ENCODE data around the gene CLDN1. TPM values are rescaled to one million over a fixed set of nuclear protein-coding genes. Genes with fewer than 3 reads are reported as not detected.

The CLDN1 gene
- total RNA-seq, 1 experiment from 2014 or later = 1.0 TPM

DNA sequence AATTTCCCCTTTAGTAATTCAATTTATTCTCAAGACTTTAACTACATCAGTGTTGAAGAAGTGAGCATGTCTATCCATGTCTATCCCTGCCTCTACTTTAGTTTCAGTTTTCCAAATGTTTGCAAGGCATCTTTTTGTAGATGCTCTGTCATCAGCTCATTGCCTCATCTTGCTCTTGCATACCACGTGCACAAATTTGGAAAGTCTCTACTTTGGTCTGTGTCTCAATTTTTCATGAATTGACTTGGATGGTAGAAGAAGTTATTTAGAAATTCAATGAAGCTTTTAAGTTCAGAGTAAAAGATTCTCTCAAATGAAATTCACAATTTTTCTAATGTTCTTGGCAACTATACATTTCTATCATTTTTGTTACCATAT lies 55.3 kb downstream of the CLDN1 start:
- Histone ChIP-seq H3K23ac (ENCODE audit: insufficient read length, low read depth, low read length) (no peak overlapping the region), H2AK5ac (ENCODE audit: insufficient read length, low read length) (no peak overlapping the region), H3T11ph (ENCODE audit: low read length) (no peak overlapping the region), H4K20me1 (ENCODE audit: control insufficient read depth, insufficient read depth, insufficient read length) (no peaks in the 10 kb centered on the region), H4K5ac (ENCODE audit: insufficient read length, low read depth, low read length) (no peak overlapping the region), H4K91ac (ENCODE audit: insufficient read length, low read depth, low read length) (no peak overlapping the region), H3K23me2 (ENCODE audit: insufficient read length, low read depth, low read length, poor library complexity, severe bottlenecking) (no peaks in the 10 kb centered on the region), H2BK12ac (ENCODE audit: insufficient read length, low read depth, low read length) (no peak overlapping the region), H3K4me2 (ENCODE audit: insufficient read depth, insufficient read length, low read length) (no peak overlapping the region), H3K18ac (ENCODE audit: insufficient read length, low read depth, low read length) (no peak overlapping the region), H3K4ac (ENCODE audit: low read depth, low read length) (no peak overlapping the region), H4K8ac (replicated peaks; ENCODE audit: insufficient read length, low read depth, low read length) (no peak overlapping the region), H2BK15ac (ENCODE audit: low read depth, low read length) (no peak overlapping the region), H3K14ac (ENCODE audit: insufficient read depth, low read length) (no peak overlapping the region), H2AFZ (ENCODE audit: low read length) (no peak overlapping the region), H3K4me1 (ENCODE audit: insufficient read depth, low read length) (no peaks in the 10 kb centered on the region), H3K9me3 (ENCODE audit: control insufficient read depth, low read depth, low read length) (no peaks in the 10 kb centered on the region), H3K27me3 (ENCODE audit: insufficient read depth, low read length) (no peaks in the 10 kb centered on the region), H2BK20ac (ENCODE audit: low read depth, low read length, poor library complexity, severe bottlenecking) (no peak overlapping the region), H3K79me1 (ENCODE audit: insufficient read depth, low read depth, low read length, poor library complexity, severe bottlenecking) (no peaks in the 10 kb centered on the region), H3K56ac (ENCODE audit: insufficient read length, low read depth, low read length) (no peak overlapping the region), H3K79me2 (ENCODE audit: insufficient read depth, low read length) (no peaks in the 10 kb centered on the region), H3K9ac (ENCODE audit: extremely low read depth, insufficient read length, low read length) (no peak overlapping the region), H2BK120ac (ENCODE audit: low read depth, low read length, poor library complexity, severe bottlenecking) (no peak overlapping the region), H3K27ac (ENCODE audit: insufficient read length, low read depth, low read length) (no peak overlapping the region), H2BK5ac (ENCODE audit: insufficient read length, low read length) (no peak overlapping the region)
- no peaks in the 10 kb centered on the region for H3K9me3 Mint-ChIP-seq
- H3K4me3 Mint-ChIP-seq = no peak overlapping the region
- no peak overlapping the region for H3K27ac Mint-ChIP-seq
- H3K27me3 Mint-ChIP-seq (ENCODE audit: low read depth) = no peaks in the 10 kb centered on the region
- WGBS (ENCODE audit: extremely low coverage, insufficient read length, low lambda C conversion rate) = no CpG with 5 or more reads among the region's 1 CpG
- H3K4me1 Mint-ChIP-seq = peaks cover under 1 to 1% of the 10 kb centered on the region in 2 experiments; a peak in 2 of 4 replicates
- no peak for DNase-seq
- no peaks in the 10 kb centered on the region; a peak in 1 of 7 replicates for H3K36me3 Mint-ChIP-seq (ENCODE audit: insufficient read depth in 1 of 3, low read depth in 3 of 3)
- TF ChIP-seq, protein P1, sequence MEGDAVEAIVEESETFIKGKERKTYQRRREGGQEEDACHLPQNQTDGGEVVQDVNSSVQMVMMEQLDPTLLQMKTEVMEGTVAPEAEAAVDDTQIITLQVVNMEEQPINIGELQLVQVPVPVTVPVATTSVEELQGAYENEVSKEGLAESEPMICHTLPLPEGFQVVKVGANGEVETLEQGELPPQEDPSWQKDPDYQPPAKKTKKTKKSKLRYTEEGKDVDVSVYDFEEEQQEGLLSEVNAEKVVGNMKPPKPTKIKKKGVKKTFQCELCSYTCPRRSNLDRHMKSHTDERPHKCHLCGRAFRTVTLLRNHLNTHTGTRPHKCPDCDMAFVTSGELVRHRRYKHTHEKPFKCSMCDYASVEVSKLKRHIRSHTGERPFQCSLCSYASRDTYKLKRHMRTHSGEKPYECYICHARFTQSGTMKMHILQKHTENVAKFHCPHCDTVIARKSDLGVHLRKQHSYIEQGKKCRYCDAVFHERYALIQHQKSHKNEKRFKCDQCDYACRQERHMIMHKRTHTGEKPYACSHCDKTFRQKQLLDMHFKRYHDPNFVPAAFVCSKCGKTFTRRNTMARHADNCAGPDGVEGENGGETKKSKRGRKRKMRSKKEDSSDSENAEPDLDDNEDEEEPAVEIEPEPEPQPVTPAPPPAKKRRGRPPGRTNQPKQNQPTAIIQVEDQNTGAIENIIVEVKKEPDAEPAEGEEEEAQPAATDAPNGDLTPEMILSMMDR (conservative IDR thresholded peaks at IDR 0.05) = no peak

Data from H9 (cell line).